ENCODE results near the gene PRKAG3.

Gene PRKAG3

DNA sequence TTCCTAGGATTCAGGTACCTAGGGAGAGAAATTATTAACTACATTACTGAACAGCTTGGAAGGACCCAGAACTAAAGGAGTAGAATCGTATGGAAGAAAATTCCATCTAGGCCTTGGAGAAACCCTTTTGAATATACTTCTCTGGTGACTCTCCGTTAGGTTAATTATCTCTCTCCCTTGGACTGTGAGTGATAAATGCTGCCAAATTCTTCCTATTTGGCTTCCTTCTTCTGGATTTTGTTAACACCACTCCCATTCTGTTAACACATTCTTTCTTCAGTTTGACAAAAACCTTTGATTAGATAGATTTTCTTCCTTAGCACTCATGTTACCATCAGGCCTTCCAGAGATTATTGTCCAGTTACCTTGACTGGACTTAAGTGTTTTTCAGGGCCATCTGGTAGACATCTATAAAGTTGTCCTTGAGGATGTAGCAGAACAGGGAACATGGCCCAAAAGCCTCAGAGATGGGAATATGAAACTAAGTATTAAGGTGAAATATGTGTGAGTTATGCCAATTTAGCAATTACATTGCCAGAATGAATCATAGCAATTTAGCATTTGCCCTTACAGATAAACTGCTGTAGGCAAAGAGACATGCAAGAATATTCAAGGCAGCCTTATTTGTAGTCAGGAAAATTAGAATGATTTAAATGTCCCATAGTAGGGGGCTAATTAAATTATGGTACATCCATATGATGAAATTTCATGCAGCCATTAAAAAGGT is 42.9 kb downstream of the PRKAG3 start:
- no peaks in the 10 kb centered on the region for H3K9me3 ChIP-seq (ENCODE audit: control insufficient read depth in 5 of 5, low read length in 5 of 5)
- no peak overlapping the region for H3K27ac ChIP-seq (ENCODE audit: low read depth, low read length)
- H3K4me3 ChIP-seq (ENCODE audit: low read depth in 1 of 5, low read length in 5 of 5) = no peak overlapping the region
- no peaks in the 10 kb centered on the region for H3K27me3 ChIP-seq (ENCODE audit: control insufficient read depth in 5 of 5, insufficient read depth in 4 of 5, low read length in 5 of 5)
- no peak overlapping the region for H3K9ac ChIP-seq (ENCODE audit: low read length in 5 of 5)
- H3K36me3 ChIP-seq (ENCODE audit: control insufficient read depth in 5 of 5, insufficient read depth in 5 of 5, low read length in 5 of 5) = no peaks in the 10 kb centered on the region
- H3K4me1 ChIP-seq (ENCODE audit: control insufficient read depth in 5 of 5, insufficient read depth in 5 of 5, low read length in 5 of 5) = peaks cover 0 to 4% (median 0%) of the 10 kb centered on the region in 5 donors

DNA sequence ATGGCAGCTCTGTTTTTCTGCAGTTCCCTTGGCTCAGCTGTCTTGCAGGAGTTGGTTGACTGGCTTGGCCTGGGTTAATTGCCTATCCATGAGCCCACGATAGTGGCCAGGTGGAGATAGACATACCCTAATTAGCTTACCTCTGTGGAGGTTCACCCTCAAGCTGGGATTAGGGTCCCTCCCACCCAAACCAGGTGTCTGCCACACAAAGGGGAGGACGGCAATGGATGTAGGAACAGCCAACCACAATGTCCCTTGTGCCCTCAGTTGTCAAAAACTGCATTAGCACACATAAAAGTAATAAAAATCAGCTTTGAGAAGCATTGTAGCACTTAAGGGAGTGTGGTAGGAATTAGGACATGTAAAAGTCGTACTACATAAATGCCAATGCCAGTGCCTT is 45.5 kb downstream of the PRKAG3 start:
- no peaks in the 10 kb centered on the region for H3K36me3 ChIP-seq (ENCODE audit: control insufficient read depth in 5 of 5, insufficient read depth in 5 of 5, low read length in 5 of 5)
- no peak overlapping the region for H3K9ac ChIP-seq (ENCODE audit: low read length in 5 of 5)
- H3K27me3 ChIP-seq (ENCODE audit: control insufficient read depth in 5 of 5, insufficient read depth in 4 of 5, low read length in 5 of 5) = no peaks in the 10 kb centered on the region
- no peak overlapping the region for H3K4me3 ChIP-seq (ENCODE audit: low read depth in 1 of 5, low read length in 5 of 5)
- no peak overlapping the region for H3K27ac ChIP-seq (ENCODE audit: low read depth, low read length)
- H3K4me1 ChIP-seq (ENCODE audit: control insufficient read depth in 5 of 5, insufficient read depth in 5 of 5, low read length in 5 of 5) = peaks cover 0 to 26% (median 16%) of the 10 kb centered on the region in 5 donors
- no peaks in the 10 kb centered on the region for H3K9me3 ChIP-seq (ENCODE audit: control insufficient read depth in 5 of 5, low read length in 5 of 5)

DNA sequence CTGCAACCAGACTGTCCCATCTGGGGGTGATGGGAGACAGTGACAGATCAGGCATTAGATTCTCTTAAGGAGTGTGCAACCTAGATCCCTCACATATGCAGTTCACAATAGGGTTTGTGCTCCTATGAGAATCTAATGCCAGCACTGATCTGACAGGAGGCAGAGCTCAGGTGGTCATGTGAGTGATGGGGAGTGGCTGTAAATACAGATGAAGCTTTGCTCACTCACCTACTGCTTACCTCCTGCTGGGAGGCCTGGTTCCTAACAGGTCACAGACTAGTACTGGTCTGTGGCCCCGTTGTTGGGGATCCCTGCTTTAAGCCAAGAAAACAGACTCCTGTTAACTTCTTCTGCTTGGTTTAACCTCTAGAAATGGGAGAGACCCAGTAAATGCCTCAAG is 46.5 kb downstream of the PRKAG3 start:
- Histone ChIP-seq H3K36me3 (ENCODE audit: control insufficient read depth in 5 of 5, insufficient read depth in 5 of 5, low read length in 5 of 5) (no peaks in the 10 kb centered on the region), H3K9me3 (ENCODE audit: control insufficient read depth in 5 of 5, low read length in 5 of 5) (no peaks in the 10 kb centered on the region), H3K9ac (ENCODE audit: low read length in 5 of 5) (no peak overlapping the region), H3K4me3 (ENCODE audit: low read depth in 1 of 5, low read length in 5 of 5) (no peak overlapping the region), H3K4me1 (ENCODE audit: control insufficient read depth in 5 of 5, insufficient read depth in 5 of 5, low read length in 5 of 5) (peaks cover 0 to 31% (median 19%) of the 10 kb centered on the region in 5 donors), H3K27me3 (ENCODE audit: control insufficient read depth in 5 of 5, insufficient read depth in 4 of 5, low read length in 5 of 5) (no peaks in the 10 kb centered on the region), H3K27ac (ENCODE audit: low read depth, low read length) (no peak overlapping the region)

DNA sequence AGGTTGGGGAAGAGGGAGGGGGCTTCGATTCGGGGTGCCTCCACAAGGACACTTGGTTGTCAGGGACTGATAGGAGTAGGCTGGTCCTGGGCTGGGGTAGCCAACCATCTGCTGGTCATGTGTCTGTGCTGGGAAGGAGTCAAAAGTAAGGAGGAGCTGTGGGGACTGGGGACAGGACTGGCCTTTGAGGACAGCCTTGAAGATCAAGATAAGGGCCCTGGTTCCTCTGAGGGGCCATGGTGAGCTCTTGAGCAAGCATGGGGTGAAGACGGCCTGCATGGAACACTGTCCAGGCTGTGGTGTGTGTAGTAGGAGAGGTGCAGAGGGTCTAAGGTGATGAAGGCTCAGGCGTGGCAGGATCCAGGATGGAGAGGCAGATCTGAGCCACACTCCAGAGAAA is 47.9 kb downstream of the PRKAG3 start:
- Histone ChIP-seq H3K9me3 (ENCODE audit: control insufficient read depth in 5 of 5, low read length in 5 of 5) (no peaks in the 10 kb centered on the region), H3K27ac (ENCODE audit: low read depth, low read length) (no peak overlapping the region), H3K4me3 (ENCODE audit: low read depth in 1 of 5, low read length in 5 of 5) (peak overlapping the region in 3 of 5 donors; percentile 28 to 42 (median 32)), H3K4me1 (ENCODE audit: control insufficient read depth in 5 of 5, insufficient read depth in 5 of 5, low read length in 5 of 5) (peaks cover 0 to 31% (median 19%) of the 10 kb centered on the region in 5 donors), H3K27me3 (ENCODE audit: control insufficient read depth in 5 of 5, insufficient read depth in 4 of 5, low read length in 5 of 5) (no peaks in the 10 kb centered on the region), H3K9ac (ENCODE audit: low read length in 5 of 5) (no peak overlapping the region), H3K36me3 (ENCODE audit: control insufficient read depth in 5 of 5, insufficient read depth in 5 of 5, low read length in 5 of 5) (no peaks in the 10 kb centered on the region)

DNA sequence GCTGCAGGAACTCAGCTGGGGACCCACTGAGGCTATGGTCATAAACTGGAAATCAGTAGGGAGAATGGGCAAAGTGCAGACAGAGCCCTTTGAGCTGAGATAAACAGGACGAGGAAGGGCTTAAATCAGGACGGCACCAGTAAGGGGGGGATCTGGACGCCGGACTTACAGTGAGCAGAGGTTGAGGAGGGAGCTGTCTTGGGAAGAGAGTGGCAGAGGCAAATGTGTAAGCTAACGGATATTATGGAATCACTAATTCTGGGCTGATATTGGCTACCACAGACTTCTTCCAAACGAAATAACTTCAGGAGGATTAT is 49.1 kb downstream of the PRKAG3 start:
- Histone ChIP-seq H3K36me3 (ENCODE audit: control insufficient read depth in 5 of 5, insufficient read depth in 5 of 5, low read length in 5 of 5) (no peaks in the 10 kb centered on the region), H3K9me3 (ENCODE audit: control insufficient read depth in 5 of 5, low read length in 5 of 5) (no peaks in the 10 kb centered on the region), H3K27ac (ENCODE audit: low read depth, low read length) (peak overlapping the region; percentile 13), H3K9ac (ENCODE audit: low read length in 5 of 5) (peak overlapping the region; percentile 43 to 83 (median 66)), H3K4me3 (ENCODE audit: low read depth in 1 of 5, low read length in 5 of 5) (peak overlapping the region; percentile 76 to 92 (median 85)), H3K27me3 (ENCODE audit: control insufficient read depth in 5 of 5, insufficient read depth in 4 of 5, low read length in 5 of 5) (no peaks in the 10 kb centered on the region), H3K4me1 (ENCODE audit: control insufficient read depth in 5 of 5, insufficient read depth in 5 of 5, low read length in 5 of 5) (peaks cover 0 to 31% (median 19%) of the 10 kb centered on the region in 5 donors)

DNA sequence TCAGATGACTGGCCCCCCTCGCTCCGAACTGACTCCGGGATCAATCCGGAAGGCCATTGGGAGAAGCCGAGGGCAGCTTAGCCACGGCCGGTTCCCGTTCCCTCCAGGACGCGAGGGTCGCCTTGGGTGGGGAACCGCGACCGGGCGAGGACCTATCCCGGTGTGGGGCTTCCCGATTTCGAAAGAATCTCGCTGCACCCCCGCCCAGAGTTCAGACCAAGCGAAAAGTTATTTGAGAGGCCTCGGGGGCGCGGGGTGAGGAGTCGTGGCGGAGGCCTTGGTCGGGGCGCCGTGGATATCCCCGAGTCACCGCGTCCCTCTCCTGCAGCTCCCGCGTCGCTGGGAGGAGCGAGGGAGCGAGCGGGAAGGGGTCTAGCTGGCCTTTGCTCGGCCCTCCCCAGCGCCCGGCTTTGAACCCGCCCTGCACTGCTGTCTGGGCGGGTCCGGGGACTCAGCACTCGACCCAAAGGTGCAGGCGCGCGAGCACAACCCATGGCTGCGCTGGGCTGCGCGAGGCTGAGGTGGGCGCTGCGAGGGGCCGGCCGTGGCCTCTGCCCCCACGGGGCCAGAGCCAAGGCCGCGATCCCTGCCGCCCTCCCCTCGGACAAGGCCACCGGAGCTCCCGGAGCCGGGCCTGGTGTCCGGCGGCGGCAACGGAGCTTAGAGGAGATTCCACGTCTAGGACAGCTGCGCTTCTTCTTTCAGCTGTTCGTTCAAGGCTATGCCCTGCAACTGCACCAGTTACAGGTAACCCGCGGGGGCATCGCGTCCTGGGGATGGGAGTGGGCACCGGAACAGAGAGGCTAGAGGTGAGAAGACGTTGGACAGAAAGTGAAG is 49.7 kb downstream of the PRKAG3 start, which contains the start of gene CYP27A1:
Gene CYP27A1, plus strand, starts transcription at position 457 of the 837 bp plus-strand sequence. Its CDS starts 36 bp downstream, at position 493.
- Histone ChIP-seq H3K4me1 (ENCODE audit: control insufficient read depth in 5 of 5, insufficient read depth in 5 of 5, low read length in 5 of 5) (peaks cover 0 to 31% (median 19%) of the 10 kb centered on the region in 5 donors), H3K9ac (ENCODE audit: low read length in 5 of 5) (peak within 1 kb of the TSS; percentile 62 to 83 (median 66)), H3K9me3 (ENCODE audit: control insufficient read depth in 5 of 5, low read length in 5 of 5) (no peaks in the 10 kb centered on the region), H3K4me3 (ENCODE audit: low read depth in 1 of 5, low read length in 5 of 5) (peak within 1 kb of the TSS; percentile 76 to 92 (median 85)), H3K36me3 (ENCODE audit: control insufficient read depth in 5 of 5, insufficient read depth in 5 of 5, low read length in 5 of 5) (no peaks in the 10 kb centered on the region), H3K27me3 (ENCODE audit: control insufficient read depth in 5 of 5, insufficient read depth in 4 of 5, low read length in 5 of 5) (no peaks in the 10 kb centered on the region), H3K27ac (ENCODE audit: low read depth, low read length) (peak within 1 kb of the TSS; percentile 13)

DNA sequence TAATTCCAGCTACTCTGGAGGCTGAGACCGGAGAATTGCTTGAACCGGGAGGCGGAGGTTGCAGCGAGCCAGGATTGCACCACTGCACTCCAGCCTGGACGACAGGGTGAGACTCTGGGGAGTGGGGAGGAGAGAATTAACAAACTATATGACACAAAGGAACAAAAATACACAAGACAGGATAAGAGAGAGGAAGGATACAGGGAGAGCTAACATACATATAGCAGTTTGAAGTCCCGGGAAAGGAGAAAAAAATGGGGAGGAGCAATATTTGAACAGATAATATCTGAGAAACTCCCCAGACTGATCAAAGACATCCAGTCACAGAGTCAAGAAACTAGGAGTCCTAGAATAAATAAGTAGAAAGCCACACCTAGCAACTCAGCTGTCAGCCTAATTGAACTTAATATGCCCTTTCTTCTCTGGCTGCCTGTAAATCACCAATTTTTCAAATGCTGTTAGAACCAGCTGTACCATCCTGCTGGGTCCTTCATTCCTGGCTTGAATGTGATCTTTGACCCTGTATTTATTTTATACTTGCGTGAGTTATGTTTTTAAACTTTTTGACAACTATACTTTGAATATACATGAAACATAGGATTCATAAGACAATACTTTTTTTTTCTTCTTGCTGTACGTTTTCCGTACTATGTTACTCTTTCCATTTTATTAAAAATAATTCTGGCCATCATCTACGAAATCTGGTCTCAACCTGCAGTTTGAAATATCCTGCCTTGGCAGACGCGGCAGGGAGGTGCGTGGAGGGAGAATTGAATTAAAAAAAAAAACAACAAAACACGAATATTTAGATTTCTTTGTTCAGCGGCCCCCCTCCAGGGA is 50.5 kb downstream of the PRKAG3 start:
- Histone ChIP-seq H3K27ac (ENCODE audit: low read depth, low read length) (peak overlapping the region; percentile 13), H3K9ac (ENCODE audit: low read length in 5 of 5) (peak overlapping the region; percentile 62 to 83 (median 66))

DNA sequence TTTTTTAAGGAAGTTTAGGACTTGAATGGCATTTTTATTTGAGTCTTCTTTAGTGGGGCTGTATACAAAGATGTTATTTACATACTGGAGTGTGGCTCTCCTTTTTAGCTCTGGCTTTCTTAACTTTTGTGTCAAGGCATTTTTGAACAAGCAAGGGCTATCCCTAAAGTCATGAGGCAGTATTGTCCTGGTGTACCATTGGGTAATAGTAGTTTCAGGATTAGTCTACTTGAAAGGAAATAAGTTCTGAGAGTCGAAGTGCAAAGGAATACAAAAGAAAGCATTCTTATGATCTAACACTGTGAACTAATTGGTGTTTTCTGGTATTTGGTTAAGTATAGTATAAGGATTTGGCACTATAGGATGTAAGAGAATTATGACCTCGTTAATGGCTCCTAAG is 51.6 kb downstream of the PRKAG3 start:
- H3K27ac ChIP-seq (ENCODE audit: low read depth, low read length) = no peak overlapping the region
- H3K4me3 ChIP-seq (ENCODE audit: low read depth in 1 of 5, low read length in 5 of 5) = no peak overlapping the region
- H3K9ac ChIP-seq (ENCODE audit: low read length in 5 of 5) = no peak overlapping the region
- no peaks in the 10 kb centered on the region for H3K9me3 ChIP-seq (ENCODE audit: control insufficient read depth in 5 of 5, low read length in 5 of 5)
- H3K27me3 ChIP-seq (ENCODE audit: control insufficient read depth in 5 of 5, insufficient read depth in 4 of 5, low read length in 5 of 5) = no peaks in the 10 kb centered on the region
- peaks cover 0 to 31% (median 19%) of the 10 kb centered on the region in 5 donors for H3K4me1 ChIP-seq (ENCODE audit: control insufficient read depth in 5 of 5, insufficient read depth in 5 of 5, low read length in 5 of 5)
- H3K36me3 ChIP-seq (ENCODE audit: control insufficient read depth in 5 of 5, insufficient read depth in 5 of 5, low read length in 5 of 5) = no peaks in the 10 kb centered on the region

More for the DNA sequence above, 50.5 kb downstream of the PRKAG3 start:
- no peaks in the 10 kb centered on the region for H3K36me3 ChIP-seq (ENCODE audit: control insufficient read depth in 5 of 5, insufficient read depth in 5 of 5, low read length in 5 of 5)
- peak overlapping the region; percentile 69 to 92 (median 84) for H3K4me3 ChIP-seq (ENCODE audit: low read depth in 1 of 5, low read length in 5 of 5)
- no peaks in the 10 kb centered on the region for H3K27me3 ChIP-seq (ENCODE audit: control insufficient read depth in 5 of 5, insufficient read depth in 4 of 5, low read length in 5 of 5)
- H3K9me3 ChIP-seq (ENCODE audit: control insufficient read depth in 5 of 5, low read length in 5 of 5) = no peaks in the 10 kb centered on the region
- H3K4me1 ChIP-seq (ENCODE audit: control insufficient read depth in 5 of 5, insufficient read depth in 5 of 5, low read length in 5 of 5) = peaks cover 0 to 31% (median 19%) of the 10 kb centered on the region in 5 donors

DNA sequence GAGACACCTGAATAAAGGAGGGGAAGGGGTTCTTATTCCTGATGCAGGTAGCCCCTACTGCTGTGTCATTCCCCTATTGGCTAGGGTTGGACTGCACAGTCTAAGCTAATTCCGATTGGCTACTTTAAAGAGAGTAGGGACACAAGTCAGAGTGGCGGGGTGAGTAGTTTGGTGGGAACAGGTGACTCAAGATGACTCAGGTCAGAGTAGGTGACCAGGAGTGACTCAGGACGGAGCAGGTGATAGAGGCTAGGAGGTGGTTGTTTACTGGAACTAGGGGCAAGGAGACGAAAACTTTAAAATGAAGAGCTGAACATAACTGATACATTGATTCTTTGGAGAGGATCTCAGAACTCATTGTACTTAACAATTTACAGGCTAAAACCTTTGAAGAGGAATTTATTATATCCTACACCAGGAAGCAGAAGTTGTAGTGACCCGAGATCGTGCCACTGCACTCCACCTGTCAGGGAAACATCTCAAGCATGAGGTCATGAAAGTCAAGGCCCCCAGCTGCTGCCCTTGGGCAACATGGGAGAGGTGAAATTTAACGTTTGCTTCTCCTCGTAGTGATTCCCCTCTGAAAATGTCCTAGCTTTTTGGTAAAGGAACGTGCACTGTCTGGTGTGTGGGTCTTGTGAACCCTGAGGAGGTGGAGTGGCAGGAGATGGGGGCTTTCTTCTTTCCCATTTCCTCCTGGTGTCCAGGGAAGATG is 54.2 kb downstream of the PRKAG3 start:
- Histone ChIP-seq H3K27ac (ENCODE audit: low read depth, low read length) (no peak overlapping the region), H3K4me1 (ENCODE audit: control insufficient read depth in 5 of 5, insufficient read depth in 5 of 5, low read length in 5 of 5) (peaks cover 0 to 17% (median 12%) of the 10 kb centered on the region in 5 donors), H3K27me3 (ENCODE audit: control insufficient read depth in 5 of 5, insufficient read depth in 4 of 5, low read length in 5 of 5) (no peaks in the 10 kb centered on the region), H3K4me3 (ENCODE audit: low read depth in 1 of 5, low read length in 5 of 5) (no peak overlapping the region), H3K9ac (ENCODE audit: low read length in 5 of 5) (no peak overlapping the region), H3K9me3 (ENCODE audit: control insufficient read depth in 5 of 5, low read length in 5 of 5) (no peaks in the 10 kb centered on the region), H3K36me3 (ENCODE audit: control insufficient read depth in 5 of 5, insufficient read depth in 5 of 5, low read length in 5 of 5) (no peaks in the 10 kb centered on the region)
